GM06990 (cell line): ENCODE results near the gene C11orf86.

ENCODE experiments used
- DNase-seq: peaks from one replicate; pipeline ENCODE4 v3.0.0-alpha.2; 2011; ENCODE audit not compliant: insufficient read length; ENCODE audit errors: extremely low read depth
- H3K27me3 ChIP-seq: replicated peaks from 2 replicates; pipeline ENCODE4 v1.6.0; 2011; ENCODE audit warnings: low read length; ENCODE audit not compliant: control insufficient read depth, insufficient read depth
- H3K36me3 ChIP-seq: 2 replicates; pipeline ENCODE4 v1.5.1; 2011; ENCODE audit warnings: low read length; ENCODE audit not compliant: control insufficient read depth, insufficient read depth
- H3K4me3 ChIP-seq: replicated peaks from 2 replicates; pipeline ENCODE4 v1.5.1; 2011; ENCODE audit warnings: low read depth, mild to moderate bottlenecking, control low read depth, low read length
- TF ChIP-seq, protein P1 (sequence below): IDR thresholded peaks from 2 replicates; pipeline ENCODE4 v1.5.1; 2011; ENCODE audit warnings: low read length, control low read depth, mild to moderate bottlenecking, inconsistent platforms; ENCODE audit not compliant: insufficient read depth, poor library complexity, severe bottlenecking

Gene C11orf86

DNA sequence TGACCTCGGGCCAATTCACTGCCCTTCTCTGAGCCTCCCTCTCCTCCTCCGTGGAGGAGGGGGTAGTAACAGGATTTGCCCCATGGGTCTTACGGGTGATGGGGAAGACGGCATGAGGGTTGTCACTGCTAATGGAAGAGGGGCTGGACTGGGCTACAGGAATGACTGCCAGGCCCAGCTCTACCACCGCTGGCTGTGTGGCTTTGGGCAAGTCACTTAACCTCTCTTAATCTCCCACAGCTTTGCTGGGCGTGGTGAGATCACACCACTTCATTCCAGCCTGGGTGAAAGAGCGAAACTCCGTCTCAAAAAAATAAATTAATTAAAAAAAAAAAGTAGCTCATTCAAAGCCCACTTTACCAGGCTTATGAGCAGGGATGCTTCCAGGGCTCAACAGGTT lies 50.6 kb downstream of the C11orf86 start:
- H3K36me3 ChIP-seq = no peaks in the 10 kb centered on the region
- DNase-seq = no peak
- no peak overlapping the region for H3K4me3 ChIP-seq
- TF ChIP-seq, protein P1, sequence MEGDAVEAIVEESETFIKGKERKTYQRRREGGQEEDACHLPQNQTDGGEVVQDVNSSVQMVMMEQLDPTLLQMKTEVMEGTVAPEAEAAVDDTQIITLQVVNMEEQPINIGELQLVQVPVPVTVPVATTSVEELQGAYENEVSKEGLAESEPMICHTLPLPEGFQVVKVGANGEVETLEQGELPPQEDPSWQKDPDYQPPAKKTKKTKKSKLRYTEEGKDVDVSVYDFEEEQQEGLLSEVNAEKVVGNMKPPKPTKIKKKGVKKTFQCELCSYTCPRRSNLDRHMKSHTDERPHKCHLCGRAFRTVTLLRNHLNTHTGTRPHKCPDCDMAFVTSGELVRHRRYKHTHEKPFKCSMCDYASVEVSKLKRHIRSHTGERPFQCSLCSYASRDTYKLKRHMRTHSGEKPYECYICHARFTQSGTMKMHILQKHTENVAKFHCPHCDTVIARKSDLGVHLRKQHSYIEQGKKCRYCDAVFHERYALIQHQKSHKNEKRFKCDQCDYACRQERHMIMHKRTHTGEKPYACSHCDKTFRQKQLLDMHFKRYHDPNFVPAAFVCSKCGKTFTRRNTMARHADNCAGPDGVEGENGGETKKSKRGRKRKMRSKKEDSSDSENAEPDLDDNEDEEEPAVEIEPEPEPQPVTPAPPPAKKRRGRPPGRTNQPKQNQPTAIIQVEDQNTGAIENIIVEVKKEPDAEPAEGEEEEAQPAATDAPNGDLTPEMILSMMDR = no peak
- H3K27me3 ChIP-seq = no peaks in the 10 kb centered on the region
